ENCODE results near the gene DGKI.

DNA sequence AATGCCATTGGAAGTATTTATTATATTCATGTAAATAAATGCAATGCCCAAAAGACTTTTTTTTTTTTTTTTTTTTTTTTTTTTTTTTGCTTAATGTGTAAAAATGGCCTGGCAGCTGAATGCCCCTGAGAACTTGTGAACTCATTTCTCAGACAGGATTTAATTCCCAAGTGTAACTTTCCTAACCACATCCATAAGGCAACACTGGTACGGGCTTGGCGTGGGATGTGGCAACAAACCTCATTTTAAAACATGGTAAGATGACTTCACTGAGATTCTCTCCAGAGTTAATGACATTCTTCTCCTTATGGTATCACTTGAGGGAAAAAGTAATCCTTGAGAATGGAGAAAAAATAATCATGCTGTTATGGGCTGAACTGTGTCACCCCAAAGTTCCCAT is 150.4 kb downstream of the DGKI start:
- TF ChIP-seq, protein P1, sequence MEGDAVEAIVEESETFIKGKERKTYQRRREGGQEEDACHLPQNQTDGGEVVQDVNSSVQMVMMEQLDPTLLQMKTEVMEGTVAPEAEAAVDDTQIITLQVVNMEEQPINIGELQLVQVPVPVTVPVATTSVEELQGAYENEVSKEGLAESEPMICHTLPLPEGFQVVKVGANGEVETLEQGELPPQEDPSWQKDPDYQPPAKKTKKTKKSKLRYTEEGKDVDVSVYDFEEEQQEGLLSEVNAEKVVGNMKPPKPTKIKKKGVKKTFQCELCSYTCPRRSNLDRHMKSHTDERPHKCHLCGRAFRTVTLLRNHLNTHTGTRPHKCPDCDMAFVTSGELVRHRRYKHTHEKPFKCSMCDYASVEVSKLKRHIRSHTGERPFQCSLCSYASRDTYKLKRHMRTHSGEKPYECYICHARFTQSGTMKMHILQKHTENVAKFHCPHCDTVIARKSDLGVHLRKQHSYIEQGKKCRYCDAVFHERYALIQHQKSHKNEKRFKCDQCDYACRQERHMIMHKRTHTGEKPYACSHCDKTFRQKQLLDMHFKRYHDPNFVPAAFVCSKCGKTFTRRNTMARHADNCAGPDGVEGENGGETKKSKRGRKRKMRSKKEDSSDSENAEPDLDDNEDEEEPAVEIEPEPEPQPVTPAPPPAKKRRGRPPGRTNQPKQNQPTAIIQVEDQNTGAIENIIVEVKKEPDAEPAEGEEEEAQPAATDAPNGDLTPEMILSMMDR (IDR thresholded peaks at IDR 0.05), result no peak
- TF ChIP-seq EZH2 (IDR thresholded peaks at IDR 0.05), result no peak

All from neural progenitor cell (in vitro differentiated cells).